ENCODE measurements around the gene FSIP1.

Gene FSIP1

DNA sequence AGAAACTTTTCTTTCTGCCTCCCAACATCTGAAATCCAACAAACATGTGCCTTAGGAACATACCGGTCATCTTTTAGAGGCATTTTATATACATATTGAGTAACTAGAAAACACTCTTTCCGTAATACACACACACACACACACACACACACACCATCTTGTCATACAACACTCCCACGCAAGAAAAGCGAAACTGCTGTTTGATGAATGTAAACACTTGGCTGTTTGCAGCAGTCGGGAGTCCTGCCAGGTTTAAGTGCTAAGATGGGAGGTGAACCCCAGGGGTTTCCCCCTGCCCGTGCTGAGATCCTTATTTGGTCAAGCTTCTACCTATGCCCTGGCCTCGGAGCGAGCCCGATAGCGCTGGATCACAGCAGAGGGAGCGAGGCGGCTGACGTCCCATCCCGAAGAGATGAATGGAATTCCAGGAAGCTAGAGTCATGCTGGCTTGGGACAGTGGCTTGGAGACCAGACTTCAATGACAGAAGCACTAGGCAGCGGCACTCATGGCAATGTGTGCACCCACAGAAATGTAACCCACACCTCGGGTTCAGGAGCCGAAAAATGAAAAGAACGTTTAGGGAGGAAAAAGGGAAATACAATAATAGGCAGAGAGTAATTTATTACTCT is 203.0 kb downstream of the FSIP1 start:
- peak overlapping the region; percentile 41 for H3K4me3 ChIP-seq (ENCODE audit: low read length)
- TF ChIP-seq CTCF (conservative IDR thresholded peaks at IDR 0.05; ENCODE audit: low read depth, low read length), result no peak
- no peak for DNase-seq (ENCODE audit: low read depth)

- no peak overlapping the region for H3K4me3 ChIP-seq (ENCODE audit: low read length)
- peak; percentile 43 for TF ChIP-seq CTCF (conservative IDR thresholded peaks at IDR 0.05; ENCODE audit: low read depth, low read length)
- DNase-seq (ENCODE audit: low read depth), result no peak
Observed at GRCh38 chr15:39578851-39579486, 203.7 kb downstream of the FSIP1 start.

DNA sequence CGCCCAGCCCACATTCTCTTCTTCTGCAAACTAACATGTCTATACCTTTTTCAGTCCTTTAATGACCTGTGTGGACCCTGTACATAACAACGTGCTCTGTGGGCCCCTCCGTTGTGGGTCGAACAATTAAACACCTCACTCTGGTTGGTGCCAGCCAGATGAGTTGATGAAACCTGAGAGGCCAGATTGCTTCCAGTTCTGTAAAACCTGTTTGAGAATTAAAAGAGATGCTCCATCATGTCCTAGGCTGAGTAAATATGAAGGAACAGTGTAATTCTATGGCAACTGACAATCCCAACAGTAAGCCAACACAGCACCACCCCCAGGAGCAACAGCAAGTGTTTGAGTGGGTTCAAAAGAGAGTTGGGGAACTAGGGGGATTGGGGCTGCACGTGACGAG is 207.5 kb downstream of the FSIP1 start:
- no peak for DNase-seq (ENCODE audit: low read depth)
- TF ChIP-seq CTCF (conservative IDR thresholded peaks at IDR 0.05; ENCODE audit: low read depth, low read length), result no peak
- no peak overlapping the region for H3K4me3 ChIP-seq (ENCODE audit: low read length)

GRCh38 chr15:39574427-39574826 is 208.2 kb downstream of the FSIP1 start:
- H3K4me3 ChIP-seq (ENCODE audit: low read length), result no peak overlapping the region
- no peak for TF ChIP-seq CTCF (conservative IDR thresholded peaks at IDR 0.05; ENCODE audit: low read depth, low read length)
- no peak for DNase-seq (ENCODE audit: low read depth)

- no peak for DNase-seq (ENCODE audit: low read depth)
Observed at GRCh38 chr15:39573844-39574243, 208.8 kb downstream of the FSIP1 start.

GRCh38 chr15:39573287-39573686 is 209.4 kb downstream of the FSIP1 start:
- no peak for TF ChIP-seq CTCF (conservative IDR thresholded peaks at IDR 0.05; ENCODE audit: low read depth, low read length)
- DNase-seq (ENCODE audit: low read depth), result no peak
- H3K4me3 ChIP-seq (ENCODE audit: low read length), result no peak overlapping the region

More at GRCh38 chr15:39573844-39574243, 208.8 kb downstream of the FSIP1 start:
- H3K4me3 ChIP-seq (ENCODE audit: low read length), result no peak overlapping the region
- TF ChIP-seq CTCF (conservative IDR thresholded peaks at IDR 0.05; ENCODE audit: low read depth, low read length), result no peak

- H3K4me3 ChIP-seq (ENCODE audit: low read length), result no peak overlapping the region
- TF ChIP-seq CTCF (conservative IDR thresholded peaks at IDR 0.05; ENCODE audit: low read depth, low read length), result no peak
- no peak for DNase-seq (ENCODE audit: low read depth)
Observed at GRCh38 chr15:39565851-39566250, 216.8 kb downstream of the FSIP1 start.
